ENCODE results near the gene SFRP5.
A peak's percentile ranks its signal among the peaks of the same experiment; 100 is the strongest.

SFRP5 gene

DNA sequence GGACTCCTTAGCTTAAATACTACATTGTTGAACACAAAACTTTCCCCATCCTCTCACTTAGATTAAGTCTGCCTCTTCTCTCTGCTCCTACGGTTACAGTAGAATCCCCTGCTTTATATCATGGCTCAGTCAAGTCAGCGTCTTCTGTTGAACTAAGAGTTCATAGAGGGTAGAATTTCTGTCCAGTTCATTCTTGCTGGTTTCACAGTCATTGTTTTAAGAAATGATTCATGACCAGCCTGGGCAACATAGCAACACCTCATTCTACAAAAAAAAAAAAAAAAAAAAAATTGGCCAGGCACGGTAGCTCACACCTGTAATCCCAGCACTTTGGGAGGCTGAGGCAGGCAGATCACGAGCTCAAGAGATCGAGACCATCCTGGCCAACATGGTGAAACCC, 38.5 kb downstream of the SFRP5 start:
- DNase-seq, result no peak

DNA sequence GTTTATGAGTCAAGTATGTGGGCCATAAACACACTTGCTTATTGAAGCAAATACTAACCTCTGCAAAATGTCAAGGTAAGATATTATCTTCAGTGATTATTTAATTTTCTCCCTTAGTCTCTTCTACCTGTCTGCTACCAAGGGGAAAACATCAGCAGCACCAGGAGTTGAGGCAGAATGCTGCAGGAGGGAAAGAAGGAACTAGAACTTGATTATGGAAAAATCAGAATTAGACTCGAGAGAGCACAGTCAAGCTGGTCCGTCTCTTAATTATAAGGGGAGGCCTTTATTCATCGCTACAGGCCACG, 39.8 kb downstream of the SFRP5 start:
- no peak for DNase-seq

DNA sequence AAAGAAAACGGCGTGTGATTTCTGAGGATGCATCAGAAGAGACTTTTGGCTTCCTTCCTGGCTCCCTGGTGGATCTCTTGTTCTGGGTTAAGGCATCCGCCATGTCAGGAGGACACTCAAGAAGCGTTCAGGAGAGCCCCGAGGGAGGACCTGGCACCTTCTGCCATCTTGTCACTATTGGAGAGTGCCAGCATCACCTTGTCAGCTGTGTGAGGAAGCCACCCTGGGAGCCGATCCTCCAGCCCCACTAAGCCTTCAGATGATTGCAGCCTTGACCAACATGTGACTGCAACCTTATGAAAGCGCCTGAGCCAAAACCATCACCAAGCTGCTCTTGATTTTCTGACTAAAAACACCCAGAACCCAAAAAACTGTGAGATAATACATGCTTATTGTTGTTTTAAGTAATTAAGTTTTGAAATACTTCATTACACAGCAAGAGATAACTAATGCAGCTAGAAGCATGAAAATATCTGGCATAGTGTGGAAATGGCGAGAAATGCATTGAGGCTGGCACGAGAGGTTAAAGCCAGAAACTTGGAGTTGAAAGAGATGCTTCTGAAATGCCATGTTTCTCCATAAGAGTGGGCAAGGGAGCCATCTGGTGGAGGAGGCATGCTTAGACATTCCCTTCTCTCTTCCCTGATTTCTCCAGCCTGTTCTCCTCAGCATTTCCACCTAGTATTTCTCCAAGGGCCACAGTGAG, 40.3 kb downstream of the SFRP5 start:
- peak; percentile 14 for DNase-seq

DNA sequence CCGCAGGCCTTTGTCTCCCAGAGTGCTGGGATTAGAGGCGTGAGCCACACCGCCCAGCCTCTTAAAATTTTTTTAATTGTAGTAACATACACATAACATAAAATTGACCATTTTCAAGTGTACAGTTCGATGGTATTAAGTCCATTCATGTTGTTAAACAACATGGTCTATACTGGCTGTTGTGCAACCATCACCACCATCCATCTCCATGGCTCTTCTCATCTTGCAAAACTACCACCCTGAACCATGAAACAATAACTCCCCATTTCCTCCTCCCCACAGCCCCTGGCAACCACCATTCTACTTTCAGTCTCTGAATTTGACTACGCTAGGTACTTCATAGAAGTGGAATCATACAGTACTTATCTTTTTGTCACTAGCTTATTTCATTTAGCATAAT, 42.8 kb downstream of the SFRP5 start:
- no peak for DNase-seq

DNA sequence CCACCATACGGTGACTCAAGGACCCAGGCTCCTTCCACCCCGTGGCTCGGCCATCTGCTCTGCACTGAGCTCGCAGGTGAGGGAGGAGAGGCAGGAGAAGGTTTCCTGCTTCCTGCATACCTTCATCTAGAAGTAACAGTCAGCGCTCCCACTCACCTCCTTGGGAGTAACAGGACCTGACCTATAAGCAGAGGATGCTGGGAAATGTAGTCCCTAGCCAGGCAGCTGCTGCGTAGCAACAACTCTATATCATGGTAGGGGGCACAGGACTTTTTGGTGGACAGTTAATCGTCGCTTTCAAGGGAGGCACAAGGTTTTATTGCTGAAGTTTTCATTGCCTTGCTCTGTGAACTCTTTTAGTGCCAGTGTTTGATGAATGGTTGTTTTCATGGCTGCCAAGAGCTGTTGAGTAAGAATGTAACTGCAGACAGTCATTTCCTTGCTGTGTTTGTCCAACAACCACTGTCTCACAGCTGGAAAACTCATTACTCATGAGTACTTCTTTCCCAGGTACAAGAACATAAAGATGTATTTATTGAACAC, 45.1 kb downstream of the SFRP5 start:
- DNase-seq, result no peak

DNA sequence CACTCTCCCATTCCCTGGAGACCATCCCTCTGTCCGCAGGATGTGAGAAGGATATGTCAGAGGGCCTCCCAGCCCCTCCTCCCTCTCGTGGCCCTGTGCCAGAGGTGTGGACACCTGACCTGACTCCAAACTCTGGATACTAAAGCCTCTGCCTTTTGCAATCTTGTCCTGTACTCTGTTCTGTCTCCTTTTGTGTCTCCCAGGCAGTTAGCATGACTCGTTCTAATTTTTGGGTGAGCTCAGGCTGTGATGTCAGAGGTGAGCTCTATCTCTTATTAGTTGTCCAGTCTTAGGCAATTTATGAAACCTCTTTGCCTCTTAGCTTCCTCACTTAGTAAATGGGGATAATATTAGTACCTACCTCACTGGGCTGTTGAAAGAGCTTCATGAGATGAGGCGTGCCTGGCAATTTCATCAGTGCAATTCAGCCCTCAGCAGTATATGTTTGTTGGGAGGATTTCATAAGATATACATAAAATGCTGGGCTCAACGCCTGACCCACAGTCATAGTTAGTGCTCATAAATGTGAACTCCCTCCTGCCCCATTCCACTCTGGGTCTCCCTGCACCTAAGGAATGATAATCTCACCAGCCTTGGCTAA, 47.4 kb downstream of the SFRP5 start:
- no peak for DNase-seq

DNA sequence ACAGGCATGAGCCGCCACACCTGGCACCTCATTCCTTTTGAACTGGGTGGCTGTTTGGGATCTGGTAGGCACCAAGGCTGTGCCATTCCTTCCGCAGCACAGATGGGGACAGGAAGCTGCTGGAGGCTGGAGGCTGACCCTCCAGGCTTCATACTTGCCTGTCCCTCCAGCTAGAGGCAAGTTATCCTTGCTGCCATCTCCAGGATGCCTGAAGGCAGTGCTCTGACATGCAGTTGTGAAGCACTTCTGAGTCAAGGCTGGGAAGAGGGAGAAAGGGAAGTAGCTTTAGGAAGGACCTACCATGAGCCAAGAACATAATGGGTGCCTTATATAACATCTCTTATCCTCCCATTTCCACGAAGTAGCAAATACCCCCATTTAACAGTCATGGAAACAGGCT, 48.8 kb downstream of the SFRP5 start:
- DNase-seq, result no peak

DNA sequence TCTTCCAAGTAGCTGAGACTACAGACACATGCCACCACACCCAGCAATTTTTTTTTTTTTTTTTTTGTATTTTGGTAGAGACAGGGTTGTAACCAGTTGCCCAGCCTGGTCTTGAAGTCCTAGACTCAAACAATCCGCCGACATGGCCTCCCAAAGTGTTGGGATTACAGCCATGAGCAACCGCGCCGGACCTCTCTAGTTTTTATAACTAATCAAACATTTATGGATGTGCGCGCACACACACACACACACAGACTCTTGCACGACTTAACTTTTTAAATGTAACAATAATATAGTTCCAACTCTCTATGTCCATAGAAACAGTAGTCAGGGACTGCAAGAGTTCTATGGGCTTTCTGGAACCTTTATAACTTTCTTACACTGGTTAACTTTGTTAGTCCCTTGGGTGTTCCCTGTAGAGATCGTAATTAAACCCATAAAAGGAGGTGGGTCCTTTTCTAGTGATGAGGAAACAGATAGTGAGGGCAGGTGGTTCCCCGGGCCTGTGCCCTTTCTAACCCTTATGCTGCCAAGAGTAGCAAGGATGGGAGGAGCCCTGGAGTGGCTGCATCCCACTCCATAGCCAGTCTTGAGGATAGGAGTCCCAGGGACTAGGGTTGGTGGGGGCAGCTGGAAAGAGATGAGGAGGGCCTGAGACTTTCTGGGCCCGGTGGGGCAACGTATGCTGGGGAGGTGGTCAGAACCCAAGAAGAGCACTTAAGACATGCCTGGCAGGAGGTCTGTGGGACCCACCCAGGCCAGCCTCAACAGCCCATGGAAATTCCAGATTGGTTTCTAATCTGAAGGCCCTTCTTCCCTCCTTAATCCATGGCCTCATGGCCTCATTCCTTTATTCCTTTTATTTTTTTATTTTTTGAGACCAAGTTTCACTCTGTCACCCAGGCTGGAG, 49.7 kb downstream of the SFRP5 start:
- DNase-seq, result no peak

DNA sequence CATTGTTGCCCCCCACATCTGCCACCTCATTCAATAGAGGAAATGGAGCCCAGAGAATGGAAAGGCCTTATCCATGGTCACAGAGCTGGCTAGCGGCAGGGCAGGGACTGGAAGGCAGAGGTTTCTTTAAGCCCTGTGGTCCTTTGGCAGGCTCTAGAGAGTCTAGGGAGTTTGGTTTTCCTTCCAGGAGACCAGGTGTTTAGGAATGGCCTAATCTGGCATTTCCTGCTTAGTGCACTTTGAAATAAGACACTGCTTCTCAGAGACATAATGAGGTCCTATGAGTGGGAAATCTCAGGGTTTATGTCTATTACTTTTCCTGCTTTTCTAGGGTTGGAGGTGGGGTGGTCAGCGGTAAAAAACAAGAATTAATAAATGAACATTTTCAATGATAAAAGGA, 52.2 kb downstream of the SFRP5 start:
- DNase-seq, result no peak

DNA sequence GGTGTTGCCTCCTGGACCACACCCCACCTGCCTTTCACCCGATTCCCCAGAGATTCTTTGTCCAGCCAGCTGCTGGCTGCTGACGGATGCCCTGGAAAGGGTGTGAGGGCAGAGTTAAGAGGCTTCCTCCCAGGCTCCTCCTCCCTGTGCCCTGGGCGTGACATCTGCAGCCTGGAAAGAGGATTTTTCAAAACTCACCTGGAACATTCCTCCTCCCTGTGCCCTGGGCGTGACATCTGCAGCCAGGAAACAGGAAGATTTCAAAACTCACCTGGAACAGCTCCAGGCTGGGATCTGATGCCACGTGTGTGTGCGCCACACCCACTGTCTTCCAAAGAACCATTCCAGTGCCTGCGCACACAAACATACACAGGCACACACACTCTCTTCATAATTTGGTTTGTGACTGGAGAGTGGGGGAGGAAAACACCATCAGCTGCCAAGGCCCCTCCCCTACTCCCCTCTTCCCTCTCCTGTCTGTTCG, 53.1 kb downstream of the SFRP5 start:
- DNase-seq, result peak; percentile 26

DNA sequence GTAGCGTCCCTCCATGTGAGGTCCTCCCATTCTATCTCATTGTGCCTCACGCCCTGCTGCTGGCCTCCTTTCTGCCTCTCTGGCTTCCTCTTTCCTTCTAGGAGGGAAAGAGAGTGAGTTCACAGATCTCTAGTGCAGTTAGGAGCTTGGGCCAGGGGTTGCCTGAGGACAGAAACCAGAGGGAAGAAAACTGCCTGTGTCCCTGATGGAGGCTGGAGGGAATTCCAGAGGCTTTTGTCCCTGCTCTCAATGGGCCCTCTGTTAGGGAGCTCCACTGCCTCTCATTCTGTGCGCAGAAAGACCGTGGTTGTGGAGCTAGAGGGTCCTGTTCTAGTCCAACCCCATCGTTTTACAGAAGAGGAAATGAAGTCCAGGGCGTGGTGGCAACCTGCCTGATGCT, 53.6 kb downstream of the SFRP5 start:
- DNase-seq, result no peak

DNA sequence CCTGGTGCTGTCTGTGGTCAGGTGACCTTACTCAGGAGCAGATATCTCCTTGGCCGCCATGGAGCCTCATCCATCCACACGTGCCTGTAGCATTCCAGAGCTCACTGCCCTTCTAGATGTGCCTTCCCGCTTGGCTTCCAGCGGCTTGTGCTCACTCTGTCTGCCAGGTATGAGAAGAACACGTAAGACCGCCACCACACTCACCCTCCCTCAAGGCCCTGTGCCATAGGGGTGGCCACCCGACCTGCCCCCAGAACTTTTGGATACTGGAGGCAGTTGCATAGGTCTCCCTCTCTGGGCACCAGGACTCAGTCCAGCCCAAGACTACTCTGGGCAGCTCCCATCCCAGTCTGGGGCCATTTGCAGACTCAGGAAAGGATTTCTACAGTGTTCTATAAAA, 54.2 kb downstream of the SFRP5 start:
- no peak for DNase-seq

Data from NCI-H774 (cell line).